OCI-LY1 (cell line): ENCODE measurements around the gene BSPRY.
A peak's percentile ranks its signal among the peaks of the same experiment; 100 is the strongest.

Experiments
- H2AFZ ChIP-seq: fragments of 200-600 bp; sonication (generic), shearing (Covaris generic); 2 replicates; pipeline ENCODE4 v1.6.0; 2014; ENCODE audit warnings: antibody characterized with exemption, mild to moderate bottlenecking, low read length
- H3F3A ChIP-seq: fragments of 200-600 bp; sonication (generic), shearing (Covaris generic); 2 replicates; pipeline ENCODE4 v1.6.0; 2014; ENCODE audit warnings: mild to moderate bottlenecking, antibody characterized with exemption, low read length, moderate library complexity; ENCODE audit not compliant: insufficient read depth
- H3K27ac ChIP-seq: fragments of 200-600 bp; sonication (generic); 2 replicates; pipeline ENCODE4 v1.5.1; 2014; ENCODE audit warnings: low read length, mixed run types, mild to moderate bottlenecking, low read depth; ENCODE audit not compliant: poor library complexity, severe bottlenecking
- H3K27me3 ChIP-seq: fragments of 200-600 bp; sonication (generic); 2 replicates; pipeline ENCODE4 v1.6.0; 2014; ENCODE audit warnings: antibody characterized with exemption, mild to moderate bottlenecking, low read length, moderate library complexity; ENCODE audit not compliant: insufficient read depth
- H3K36me3 ChIP-seq: fragments of 200-600 bp; sonication (generic); 2 replicates; pipeline ENCODE4 v1.6.1; 2014; ENCODE audit warnings: mild to moderate bottlenecking, antibody characterized with exemption, low read length, moderate library complexity, mixed read lengths; ENCODE audit not compliant: insufficient read depth
- H3K4me1 ChIP-seq: fragments of 200-600 bp; sonication (generic); 2 replicates; pipeline ENCODE4 v1.5.1; 2014; ENCODE audit warnings: mild to moderate bottlenecking, low read length, moderate library complexity; ENCODE audit not compliant: insufficient read depth, severe bottlenecking
- H3K4me2 ChIP-seq: fragments of 200-600 bp; sonication (generic), shearing (Covaris generic); 2 replicates; pipeline ENCODE4 v1.6.1; 2014; ENCODE audit warnings: low read length
- H3K4me3 ChIP-seq: fragments of 200-600 bp; sonication (generic); 2 replicates; pipeline ENCODE4 v1.5.1; 2014; ENCODE audit warnings: low read length, low read depth, mild to moderate bottlenecking, mixed read lengths; ENCODE audit not compliant: poor library complexity, severe bottlenecking
- H3K79me2 ChIP-seq: fragments of 200-600 bp; shearing (Covaris generic); 2 replicates; pipeline ENCODE4 v1.6.1; 2016; ENCODE audit warnings: mixed run types, low read length, mixed read lengths; ENCODE audit not compliant: insufficient read depth
- H3K9ac ChIP-seq: fragments of 200-600 bp; sonication (generic), shearing (Covaris generic); 2 replicates; pipeline ENCODE4 v1.6.1; 2014; ENCODE audit warnings: mild to moderate bottlenecking, low read length, mixed read lengths
- H3K9me2 ChIP-seq: fragments of 200-600 bp; sonication (generic), shearing (Covaris generic); 2 replicates; pipeline ENCODE4 v1.6.1; 2014; ENCODE audit warnings: low read depth, mild to moderate bottlenecking, low read length, mixed read lengths
- H3K9me3 ChIP-seq: fragments of 200-600 bp; shearing (Covaris generic); 2 replicates; pipeline ENCODE4 v1.6.1; 2014; ENCODE audit warnings: low read length, mixed read lengths
- H4K20me1 ChIP-seq: fragments of 200-600 bp; sonication (generic), shearing (Covaris generic); 2 replicates; pipeline ENCODE4 v1.6.0; 2016; ENCODE audit warnings: mild to moderate bottlenecking, low read length; ENCODE audit not compliant: insufficient read depth
- CTCF ChIP-seq: fragments of 200-600 bp; sonication (generic), shearing (Covaris generic); IDR thresholded peaks from 2 replicates; pipeline ENCODE4 v1.5.1; 2017; ENCODE audit warnings: mild to moderate bottlenecking, antibody characterized with exemption, low read length, moderate library complexity, mixed read lengths
- EZH2 ChIP-seq: fragments of 200-600 bp; sonication (generic), shearing (Covaris generic); IDR thresholded peaks from 2 replicates; pipeline ENCODE4 v1.8.0; 2017; ENCODE audit warnings: borderline replicate concordance, mixed run types, mild to moderate bottlenecking, antibody characterized with exemption, low read length, moderate library complexity, mixed read lengths

BSPRY gene

DNA sequence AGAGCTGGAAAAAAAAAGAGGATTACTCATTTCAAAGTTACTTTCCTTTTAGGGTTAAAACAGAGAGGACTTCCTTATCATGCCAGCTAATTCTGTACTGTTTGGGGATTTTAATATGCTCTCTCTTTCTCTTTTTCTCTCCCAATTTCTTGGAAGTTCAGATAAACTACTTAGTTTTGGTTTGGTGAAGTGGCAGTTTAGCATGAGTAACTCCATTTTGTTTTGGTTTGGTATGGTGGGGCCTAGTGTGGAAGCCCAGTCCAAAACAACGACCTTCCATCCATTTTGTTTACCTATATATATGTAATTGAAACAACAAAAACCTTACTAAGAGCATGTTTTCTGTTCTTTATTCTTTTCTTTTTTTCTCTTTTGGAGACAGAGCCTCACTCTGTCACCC, 3.7 kb upstream of the BSPRY start:
- peak overlapping the region; percentile 28 for H3K27ac ChIP-seq
- H3K4me1 ChIP-seq = peaks cover 49% of the 10 kb centered on the region
- no peaks in the 10 kb centered on the region for H3K9me2 ChIP-seq
- H2AFZ ChIP-seq = no peak overlapping the region
- H3K9ac ChIP-seq = no peak overlapping the region
- H3K79me2 ChIP-seq = no peaks in the 10 kb centered on the region
- no peak for TF ChIP-seq CTCF
- H3F3A ChIP-seq = 0 out of 2 replicates have a peak, but pooled peaks cover 7% of the 10 kb centered on the region
- H3K9me3 ChIP-seq = no peaks in the 10 kb centered on the region
- no peak overlapping the region for H3K4me2 ChIP-seq
- no peak overlapping the region for H3K4me3 ChIP-seq
- no peaks in the 10 kb centered on the region for H4K20me1 ChIP-seq
- no peaks in the 10 kb centered on the region for H3K36me3 ChIP-seq
- no peaks in the 10 kb centered on the region for H3K27me3 ChIP-seq

DNA sequence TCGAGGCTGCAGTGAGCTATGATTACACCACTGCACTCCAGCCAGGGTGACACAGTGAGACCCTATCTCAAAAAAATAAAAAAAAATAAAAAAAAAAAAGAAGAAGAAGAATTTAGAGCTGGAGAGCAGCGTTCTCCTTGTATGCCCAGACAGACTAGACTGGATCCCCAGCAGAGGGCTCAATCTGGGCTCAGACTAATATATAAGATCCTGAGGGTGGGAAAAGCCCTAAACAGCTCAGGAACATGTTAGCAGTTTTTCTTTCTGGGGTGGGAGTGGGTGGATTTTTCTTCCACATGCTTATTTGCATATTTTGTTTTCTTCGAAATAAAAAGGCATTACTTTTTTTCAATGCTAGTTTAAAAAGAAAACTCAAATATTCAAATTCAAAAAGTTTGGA, 904 bp upstream of the BSPRY start:
- H3K9me2 ChIP-seq = no peaks in the 10 kb centered on the region
- no peaks in the 10 kb centered on the region for H3K36me3 ChIP-seq
- no peak overlapping the region for H3K9ac ChIP-seq
- H3K4me1 ChIP-seq = peaks cover 39% of the 10 kb centered on the region
- no peaks in the 10 kb centered on the region for H3K9me3 ChIP-seq
- H3K4me3 ChIP-seq = no peak overlapping the region
- no peak for TF ChIP-seq CTCF
- TF ChIP-seq EZH2 = no peak
- no peaks in the 10 kb centered on the region for H3K27me3 ChIP-seq
- H3K27ac ChIP-seq = no peak overlapping the region
- H3F3A ChIP-seq = 0 out of 2 replicates have a peak, but pooled peaks cover 7% of the 10 kb centered on the region
- no peaks in the 10 kb centered on the region for H3K79me2 ChIP-seq
- H3K4me2 ChIP-seq = no peak overlapping the region
- H4K20me1 ChIP-seq = no peaks in the 10 kb centered on the region
- H2AFZ ChIP-seq = no peak overlapping the region

- H3K9ac ChIP-seq = peak overlapping the region; percentile 34; the same call in 1 of the 2 replicates
- no peaks in the 10 kb centered on the region for H3K36me3 ChIP-seq
- peaks cover 33% of the 10 kb centered on the region for H3K4me1 ChIP-seq
- H3K27me3 ChIP-seq = no peaks in the 10 kb centered on the region
- TF ChIP-seq CTCF (no peak), EZH2 (no peak)
- peak overlapping the region; percentile 69 for H3K4me2 ChIP-seq
- H4K20me1 ChIP-seq = no peaks in the 10 kb centered on the region
- H3F3A ChIP-seq = 0 out of 2 replicates have a peak, but pooled peaks cover 7% of the 10 kb centered on the region
- H3K4me3 ChIP-seq = peak overlapping the region; percentile 66
- no peak overlapping the region for H3K27ac ChIP-seq
- H2AFZ ChIP-seq = no peak overlapping the region
- H3K79me2 ChIP-seq = no peaks in the 10 kb centered on the region
- no peaks in the 10 kb centered on the region for H3K9me2 ChIP-seq
- no peaks in the 10 kb centered on the region for H3K9me3 ChIP-seq
These were observed 286 bp upstream of the BSPRY start for GRCh38 chr9:113349066-113349444.
